ENCODE data around the gene PDCD1. TPM values are rescaled to one million over a fixed set of nuclear protein-coding genes. Genes with fewer than 3 reads are reported as not detected.

The PDCD1 gene
- total and polyA plus RNA-seq, 2 experiments from 2014 or later = 0.44 TPM; not detected in 1

GRCh38 chr2:241873081-241873802 lies 14.5 kb upstream of the PDCD1 start:
- no peak overlapping the region for H2AFZ ChIP-seq
- H3K9me3 ChIP-seq (ENCODE audit: low read depth) = no peaks in the 10 kb centered on the region
- H3K36me3 ChIP-seq (replicated peaks; ENCODE audit: insufficient read depth, low read depth) = no peaks in the 10 kb centered on the region
- no peaks in the 10 kb centered on the region for H3K27me3 ChIP-seq
- H4K20me1 ChIP-seq (ENCODE audit: insufficient read depth, poor library complexity, severe bottlenecking) = no peaks in the 10 kb centered on the region
- DNase-seq (ENCODE audit: low spot score) = no peak
- no peaks in the 10 kb centered on the region for H3K9me2 ChIP-seq (replicated peaks; ENCODE audit: insufficient read depth)
- no peak overlapping the region for H3K27ac ChIP-seq
- TF ChIP-seq, protein P1, sequence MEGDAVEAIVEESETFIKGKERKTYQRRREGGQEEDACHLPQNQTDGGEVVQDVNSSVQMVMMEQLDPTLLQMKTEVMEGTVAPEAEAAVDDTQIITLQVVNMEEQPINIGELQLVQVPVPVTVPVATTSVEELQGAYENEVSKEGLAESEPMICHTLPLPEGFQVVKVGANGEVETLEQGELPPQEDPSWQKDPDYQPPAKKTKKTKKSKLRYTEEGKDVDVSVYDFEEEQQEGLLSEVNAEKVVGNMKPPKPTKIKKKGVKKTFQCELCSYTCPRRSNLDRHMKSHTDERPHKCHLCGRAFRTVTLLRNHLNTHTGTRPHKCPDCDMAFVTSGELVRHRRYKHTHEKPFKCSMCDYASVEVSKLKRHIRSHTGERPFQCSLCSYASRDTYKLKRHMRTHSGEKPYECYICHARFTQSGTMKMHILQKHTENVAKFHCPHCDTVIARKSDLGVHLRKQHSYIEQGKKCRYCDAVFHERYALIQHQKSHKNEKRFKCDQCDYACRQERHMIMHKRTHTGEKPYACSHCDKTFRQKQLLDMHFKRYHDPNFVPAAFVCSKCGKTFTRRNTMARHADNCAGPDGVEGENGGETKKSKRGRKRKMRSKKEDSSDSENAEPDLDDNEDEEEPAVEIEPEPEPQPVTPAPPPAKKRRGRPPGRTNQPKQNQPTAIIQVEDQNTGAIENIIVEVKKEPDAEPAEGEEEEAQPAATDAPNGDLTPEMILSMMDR (IDR thresholded peaks at IDR 0.05; ENCODE audit: poor library complexity) = no peak
- TF ChIP-seq EZH2 (IDR thresholded peaks at IDR 0.05; ENCODE audit: borderline replicate concordance) = no peak
- TF ChIP-seq EZH2phosphoT487 (IDR thresholded peaks at IDR 0.05; ENCODE audit: low read depth, severe bottlenecking, unreplicated experiment) = no peak
- 98% methylated on average over 24 of the region's 54 CpGs for WGBS (ENCODE audit: low lambda C conversion rate, missing lambda C conversion rate)
- H3K4me3 ChIP-seq = no peak overlapping the region
- H3K4me2 ChIP-seq = no peak overlapping the region
- peaks cover 5% of the 10 kb centered on the region for H3K4me1 ChIP-seq (ENCODE audit: insufficient read depth)
- H3K79me2 ChIP-seq = no peaks in the 10 kb centered on the region

DNA sequence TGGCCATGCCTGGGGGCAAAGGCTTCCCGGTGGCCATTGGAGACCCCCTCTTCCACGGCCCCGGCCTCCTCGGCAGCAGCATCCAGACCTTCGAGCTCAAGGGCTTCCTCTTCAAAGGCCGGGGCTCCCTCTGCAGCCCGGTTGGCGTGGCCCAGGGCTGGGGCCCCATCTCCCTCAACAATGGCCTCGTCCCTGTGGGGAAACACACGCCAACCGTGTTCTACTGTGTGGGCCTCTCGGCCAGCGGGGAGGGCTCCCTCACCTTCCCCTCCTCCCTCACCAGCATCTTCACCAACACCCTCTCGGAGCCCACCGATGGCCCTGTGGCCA lies 13.6 kb upstream of the PDCD1 start:
- H3K79me2 ChIP-seq = no peaks in the 10 kb centered on the region
- TF ChIP-seq, protein P1 (IDR thresholded peaks at IDR 0.05; ENCODE audit: poor library complexity) = no peak
- no peak for TF ChIP-seq EZH2phosphoT487 (IDR thresholded peaks at IDR 0.05; ENCODE audit: low read depth, severe bottlenecking, unreplicated experiment)
- no peak for TF ChIP-seq EZH2 (IDR thresholded peaks at IDR 0.05; ENCODE audit: borderline replicate concordance)
- no peak overlapping the region for H3K27ac ChIP-seq
- H4K20me1 ChIP-seq (ENCODE audit: insufficient read depth, poor library complexity, severe bottlenecking) = no peaks in the 10 kb centered on the region
- no peaks in the 10 kb centered on the region for H3K36me3 ChIP-seq (replicated peaks; ENCODE audit: insufficient read depth, low read depth)
- 95% methylated on average over 15 of the region's 15 CpGs for WGBS (ENCODE audit: low lambda C conversion rate, missing lambda C conversion rate)
- H2AFZ ChIP-seq = no peak overlapping the region
- no peaks in the 10 kb centered on the region for H3K9me2 ChIP-seq (replicated peaks; ENCODE audit: insufficient read depth)
- no peak overlapping the region for H3K4me2 ChIP-seq
- H3K27me3 ChIP-seq = no peaks in the 10 kb centered on the region
- no peak for DNase-seq (ENCODE audit: low spot score)
- H3K4me1 ChIP-seq (ENCODE audit: insufficient read depth) = peaks cover 5% of the 10 kb centered on the region
- H3K9me3 ChIP-seq (ENCODE audit: low read depth) = no peaks in the 10 kb centered on the region
- no peak overlapping the region for H3K4me3 ChIP-seq

GRCh38 chr2:241871538-241872312 lies 13.0 kb upstream of the PDCD1 start:
- Histone ChIP-seq H3K27ac (no peak overlapping the region), H3K27me3 (no peaks in the 10 kb centered on the region), H2AFZ (no peak overlapping the region), H3K9me2 (replicated peaks; ENCODE audit: insufficient read depth) (no peaks in the 10 kb centered on the region), H3K79me2 (no peaks in the 10 kb centered on the region), H3K4me2 (no peak overlapping the region), H3K36me3 (replicated peaks; ENCODE audit: insufficient read depth, low read depth) (no peaks in the 10 kb centered on the region), H4K20me1 (ENCODE audit: insufficient read depth, poor library complexity, severe bottlenecking) (no peaks in the 10 kb centered on the region), H3K4me1 (ENCODE audit: insufficient read depth) (peaks cover 5% of the 10 kb centered on the region), H3K4me3 (no peak overlapping the region), H3K9me3 (ENCODE audit: low read depth) (no peaks in the 10 kb centered on the region)
- no peak for DNase-seq (ENCODE audit: low spot score)
- 96% methylated on average over 35 of the region's 38 CpGs for WGBS (ENCODE audit: low lambda C conversion rate, missing lambda C conversion rate)
- no peak for TF ChIP-seq EZH2 (IDR thresholded peaks at IDR 0.05; ENCODE audit: borderline replicate concordance)
- TF ChIP-seq, protein P1 (IDR thresholded peaks at IDR 0.05; ENCODE audit: poor library complexity) = no peak
- no peak for TF ChIP-seq EZH2phosphoT487 (IDR thresholded peaks at IDR 0.05; ENCODE audit: low read depth, severe bottlenecking, unreplicated experiment)
